Peyer's patch (tissue), 4 donors: ENCODE measurements around the gene ABLIM1.

Source experiments
- POLR2A ChIP-seq, 2 donors: fragments of 450-650 bp; IDR thresholded peaks; one replicate each; pipeline ENCODE4 v1.5.1; 2017; ENCODE audit warnings: antibody characterized with exemption in 2 of 2, mild to moderate bottlenecking in 2 of 2, moderate library complexity in 2 of 2
- TF ChIP-seq, protein P1 (sequence below), 6 experiments: fragments of 450-650 bp in 4 of 6; fragments of 200-600 bp in 2 of 6; sonication (generic) in 1 of 6; IDR thresholded peaks; one replicate each; pipeline ENCODE4 v1.5.1; 2017 to 2019; ENCODE audit warnings: antibody characterized with exemption in 6 of 6, mild to moderate bottlenecking in 3 of 6, moderate library complexity in 1 of 6

DNA sequence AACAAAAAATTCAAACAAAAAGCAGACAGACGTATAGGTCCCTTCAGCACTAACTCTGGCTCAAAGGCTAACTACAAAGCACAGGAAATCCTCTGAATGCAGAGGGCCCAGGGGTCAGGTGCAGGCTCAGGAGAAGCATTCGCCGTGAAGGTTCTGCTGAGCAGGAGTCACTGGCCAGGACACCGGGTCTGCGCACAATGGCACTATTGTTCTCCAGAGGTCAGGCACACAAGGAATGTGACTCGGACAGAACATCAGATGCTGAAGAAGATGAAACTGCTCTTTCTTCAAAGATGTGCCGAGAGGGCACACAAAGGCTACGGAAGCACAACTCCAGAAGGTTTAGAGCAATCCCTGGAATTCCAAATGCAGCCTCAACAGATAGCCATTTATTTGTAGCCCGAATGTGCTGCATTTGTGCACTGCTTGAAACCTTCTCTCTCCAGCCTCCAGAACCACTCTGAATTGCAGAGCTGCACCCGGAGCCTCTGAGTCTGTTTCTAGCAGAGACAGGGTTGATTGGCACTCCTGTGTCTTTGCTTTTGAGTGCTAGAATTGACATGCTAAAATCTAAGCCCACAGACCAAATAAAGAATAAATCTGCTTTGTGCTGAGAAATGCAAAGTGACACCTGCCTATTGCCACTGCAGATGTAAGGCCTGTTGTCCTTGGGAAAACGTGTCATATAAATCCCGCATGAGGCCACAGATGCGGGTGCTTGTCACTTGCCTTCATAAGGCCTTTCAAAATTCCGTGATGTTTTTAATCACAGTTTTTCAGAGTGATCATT, 168.4 kb downstream of the ABLIM1 start:
- no peak for TF ChIP-seq POLR2A (IDR thresholded peaks at IDR 0.05)
- TF ChIP-seq, protein P1, sequence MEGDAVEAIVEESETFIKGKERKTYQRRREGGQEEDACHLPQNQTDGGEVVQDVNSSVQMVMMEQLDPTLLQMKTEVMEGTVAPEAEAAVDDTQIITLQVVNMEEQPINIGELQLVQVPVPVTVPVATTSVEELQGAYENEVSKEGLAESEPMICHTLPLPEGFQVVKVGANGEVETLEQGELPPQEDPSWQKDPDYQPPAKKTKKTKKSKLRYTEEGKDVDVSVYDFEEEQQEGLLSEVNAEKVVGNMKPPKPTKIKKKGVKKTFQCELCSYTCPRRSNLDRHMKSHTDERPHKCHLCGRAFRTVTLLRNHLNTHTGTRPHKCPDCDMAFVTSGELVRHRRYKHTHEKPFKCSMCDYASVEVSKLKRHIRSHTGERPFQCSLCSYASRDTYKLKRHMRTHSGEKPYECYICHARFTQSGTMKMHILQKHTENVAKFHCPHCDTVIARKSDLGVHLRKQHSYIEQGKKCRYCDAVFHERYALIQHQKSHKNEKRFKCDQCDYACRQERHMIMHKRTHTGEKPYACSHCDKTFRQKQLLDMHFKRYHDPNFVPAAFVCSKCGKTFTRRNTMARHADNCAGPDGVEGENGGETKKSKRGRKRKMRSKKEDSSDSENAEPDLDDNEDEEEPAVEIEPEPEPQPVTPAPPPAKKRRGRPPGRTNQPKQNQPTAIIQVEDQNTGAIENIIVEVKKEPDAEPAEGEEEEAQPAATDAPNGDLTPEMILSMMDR (IDR thresholded peaks at IDR 0.05): no peak
